GM18861 (cell line): ENCODE data around the gene SH2D4B.

Source experiments
- ATAC-seq: cut with Tn5 transposase; IDR thresholded peaks from one replicate; pipeline ENCODE4 v1.9.1; 2021; ENCODE audit not compliant: unreplicated experiment

SH2D4B gene

GRCh38 chr10:80585812-80586211 is 48.1 kb downstream of the SH2D4B start:
- ATAC-seq = no peak

DNA sequence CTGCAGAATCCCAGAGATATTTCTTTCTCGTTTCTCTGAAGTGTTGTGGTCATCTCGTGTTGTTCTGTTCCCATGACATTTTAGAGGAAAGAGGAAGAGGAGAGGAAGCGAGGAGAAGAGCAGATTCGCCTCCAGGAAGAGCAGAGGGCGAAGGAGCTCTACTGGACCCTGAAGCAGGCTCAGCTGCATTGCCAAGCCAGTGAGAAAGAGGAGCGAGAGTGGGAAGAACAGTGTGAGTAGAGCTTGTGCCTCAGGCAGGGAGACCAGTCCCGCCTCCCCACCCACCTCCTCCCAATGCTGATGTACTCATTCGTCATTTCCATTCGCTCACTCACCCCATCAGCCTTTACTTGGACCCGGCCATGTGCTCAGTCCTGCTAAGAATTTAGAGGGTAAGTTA is 50.8 kb downstream of the SH2D4B start:
- ATAC-seq = no peak

DNA sequence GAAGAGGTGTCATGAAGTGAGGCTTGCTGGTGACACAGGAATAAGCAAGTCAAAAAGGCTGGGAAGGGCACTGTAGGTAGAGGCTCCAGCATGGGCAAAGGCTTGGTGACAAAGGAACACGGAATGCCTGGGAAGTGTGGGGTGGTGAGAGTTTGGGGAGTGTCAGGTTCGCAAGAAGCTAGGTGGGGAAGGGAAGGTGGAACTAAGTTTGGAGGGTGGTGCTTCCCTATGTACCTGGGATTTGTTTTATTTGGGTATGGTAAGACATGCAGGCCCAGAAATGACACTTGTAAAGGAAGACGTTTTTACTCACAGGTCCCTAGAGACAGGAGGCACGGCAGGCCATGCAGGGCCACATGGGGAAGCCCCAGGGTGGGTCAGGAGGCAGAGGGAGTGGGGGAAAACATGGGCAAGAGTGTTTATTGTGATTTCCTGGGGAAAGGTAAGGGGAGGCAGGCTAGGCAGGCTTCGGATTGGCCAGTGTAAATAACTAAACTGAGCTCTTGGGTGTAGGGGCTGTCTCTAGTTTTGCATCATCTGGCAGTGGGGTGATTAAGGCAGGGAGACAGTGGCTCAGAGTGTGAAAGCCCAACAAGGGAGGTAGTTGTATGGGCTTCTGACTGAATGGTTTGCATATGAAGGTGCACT is 52.1 kb downstream of the SH2D4B start:
- peak; percentile 94 for ATAC-seq

DNA sequence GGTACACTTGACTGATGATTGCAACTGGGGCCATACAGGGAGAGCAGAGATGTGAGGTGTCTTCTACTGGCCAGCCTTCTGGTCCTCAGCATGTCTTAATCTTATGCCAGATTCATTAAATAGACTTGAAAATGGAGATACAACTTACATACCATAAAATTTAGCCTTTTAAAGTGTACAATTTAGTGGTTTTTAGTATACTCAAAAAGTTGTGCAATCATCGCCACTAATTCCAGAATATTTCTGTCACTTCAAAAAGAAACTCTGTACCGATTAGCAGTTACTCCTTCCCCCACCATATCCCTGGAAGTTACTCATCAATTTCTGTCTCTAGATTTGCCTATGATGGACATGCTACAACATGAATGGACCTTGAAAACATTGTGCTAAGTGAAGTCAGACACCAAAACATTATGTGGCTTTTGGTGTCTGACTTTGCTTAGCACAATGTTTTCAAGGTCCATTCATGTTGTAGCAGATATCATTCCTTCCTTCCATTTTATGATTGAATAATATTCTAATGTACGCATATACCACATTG is 53.0 kb downstream of the SH2D4B start:
- no peak for ATAC-seq

DNA sequence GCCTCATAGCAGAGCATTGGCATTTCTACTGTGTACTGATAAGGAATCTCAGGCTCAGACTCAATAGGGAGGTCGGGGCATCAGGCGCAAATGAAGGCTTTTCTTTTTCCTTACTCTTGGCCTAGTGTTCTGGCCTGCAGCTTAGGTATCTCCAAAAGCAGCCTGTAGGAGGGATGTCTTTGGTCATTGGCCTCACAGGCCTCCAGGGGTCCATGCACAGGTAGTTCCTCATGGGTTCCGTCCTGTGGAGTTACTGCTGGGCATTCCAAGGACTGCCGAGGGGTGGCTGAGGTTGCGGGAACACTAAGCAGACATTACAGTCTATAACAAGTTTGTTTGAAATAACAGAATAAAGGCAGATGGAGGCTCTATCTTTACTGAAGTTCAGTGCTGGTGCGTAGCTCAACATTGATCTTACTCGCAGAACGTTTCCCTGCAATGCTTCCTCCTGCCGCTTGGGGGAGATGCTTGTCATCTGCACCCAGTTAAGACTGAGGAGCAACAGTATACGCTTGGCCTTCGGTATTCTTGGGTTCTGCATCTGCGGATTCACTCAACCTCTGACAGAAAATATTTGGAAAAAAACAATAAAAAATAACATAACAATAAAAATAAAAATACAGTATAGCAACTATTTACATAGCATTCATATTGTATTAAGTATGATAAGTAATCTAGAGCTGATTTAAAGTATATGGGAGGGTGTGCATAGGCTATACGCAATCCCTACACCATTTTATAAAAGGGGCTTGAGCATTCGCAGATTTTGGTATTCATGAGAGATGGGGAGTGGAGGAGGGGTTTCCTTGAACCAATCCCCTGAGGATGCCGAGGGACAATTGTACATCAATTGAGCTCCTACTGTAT is 58.9 kb downstream of the SH2D4B start:
- no peak for ATAC-seq

DNA sequence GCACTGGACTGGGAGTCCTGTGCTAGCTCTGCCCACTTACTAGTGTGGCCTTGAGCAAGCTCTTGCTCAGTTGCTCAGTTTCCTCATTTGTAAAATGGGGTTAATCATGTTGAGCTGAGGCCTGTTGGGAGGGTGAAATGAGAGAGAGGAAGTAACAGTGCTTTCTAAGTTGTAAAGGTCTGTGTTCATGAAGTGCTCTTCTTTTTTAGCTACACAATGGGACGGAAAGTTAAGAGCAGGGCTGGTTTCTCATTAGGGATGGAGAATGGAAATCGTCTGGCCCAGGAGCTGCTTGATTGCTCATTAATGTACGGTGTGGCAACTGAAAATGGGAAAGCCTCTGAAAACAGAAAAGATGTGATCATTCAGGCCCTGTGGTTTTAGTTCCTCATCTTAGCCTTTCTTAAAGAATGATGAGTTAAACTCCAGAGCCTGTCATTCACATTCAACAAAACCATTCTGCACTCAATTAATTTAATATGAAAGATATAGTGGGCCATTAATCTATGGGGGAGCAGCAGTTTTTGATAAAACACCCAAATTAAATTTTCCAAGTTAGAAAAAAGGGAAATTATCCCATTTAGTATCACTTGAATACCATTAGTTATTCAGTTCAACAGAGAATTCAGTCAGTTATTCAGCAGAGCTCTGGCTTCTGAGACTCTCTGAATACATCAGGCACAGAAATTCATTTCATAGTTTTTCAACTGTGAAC is 60.5 kb downstream of the SH2D4B start:
- peak; percentile 45 for ATAC-seq

GRCh38 chr10:80598951-80599350 is 61.2 kb downstream of the SH2D4B start:
- no peak for ATAC-seq

GRCh38 chr10:80599424-80599847 is 61.7 kb downstream of the SH2D4B start:
- ATAC-seq = peak; percentile 74

- no peak for ATAC-seq
Observed at GRCh38 chr10:80600256-80600655, 62.6 kb downstream of the SH2D4B start.

GRCh38 chr10:80602881-80603280 is 65.2 kb downstream of the SH2D4B start:
- ATAC-seq = no peak

- no peak for ATAC-seq
Observed at GRCh38 chr10:80603516-80603915, 65.8 kb downstream of the SH2D4B start.

GRCh38 chr10:80608706-80609105 is 71.0 kb downstream of the SH2D4B start:
- ATAC-seq = no peak

GRCh38 chr10:80609331-80609730 is 71.6 kb downstream of the SH2D4B start:
- no peak for ATAC-seq

GRCh38 chr10:80611481-80612185 is 73.9 kb downstream of the SH2D4B start:
- no peak for ATAC-seq

- no peak for ATAC-seq
Observed at GRCh38 chr10:80612261-80612660, 74.6 kb downstream of the SH2D4B start.

DNA sequence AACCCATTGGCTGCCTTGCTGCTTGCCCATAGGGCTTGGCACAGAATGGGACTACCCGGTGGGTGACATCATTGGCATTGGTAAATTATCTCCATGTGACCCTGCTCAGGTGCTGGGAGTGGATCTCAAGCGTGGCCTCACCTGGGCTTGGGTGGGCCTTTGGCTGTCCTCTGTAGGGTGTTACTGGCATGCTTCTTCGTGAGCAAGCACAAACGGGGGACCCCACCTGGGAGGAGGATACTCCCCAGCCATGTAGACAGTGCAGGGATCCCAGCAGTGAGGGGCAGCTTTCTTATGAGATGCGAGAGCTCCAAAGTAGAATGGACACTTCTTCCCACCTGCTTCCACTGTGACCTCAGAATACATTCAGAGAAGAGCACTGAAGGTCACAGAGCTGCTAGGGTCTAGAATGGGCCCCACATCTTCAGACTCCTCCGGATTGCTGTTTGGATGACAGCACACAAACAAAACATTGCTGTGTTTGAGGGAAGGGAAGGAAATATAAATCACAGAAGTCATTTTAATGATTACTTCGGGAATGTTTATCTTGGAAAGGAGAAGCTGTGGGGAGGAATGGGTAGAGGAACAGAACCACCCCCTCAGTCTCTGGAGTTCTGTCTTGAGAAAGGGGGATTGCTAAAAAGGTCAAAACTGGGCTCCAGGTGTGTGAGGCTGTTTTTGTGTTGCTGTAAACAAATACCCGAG is 75.9 kb downstream of the SH2D4B start:
- ATAC-seq = no peak

GRCh38 chr10:80614576-80615416 is 77.1 kb downstream of the SH2D4B start:
- ATAC-seq = no peak

DNA sequence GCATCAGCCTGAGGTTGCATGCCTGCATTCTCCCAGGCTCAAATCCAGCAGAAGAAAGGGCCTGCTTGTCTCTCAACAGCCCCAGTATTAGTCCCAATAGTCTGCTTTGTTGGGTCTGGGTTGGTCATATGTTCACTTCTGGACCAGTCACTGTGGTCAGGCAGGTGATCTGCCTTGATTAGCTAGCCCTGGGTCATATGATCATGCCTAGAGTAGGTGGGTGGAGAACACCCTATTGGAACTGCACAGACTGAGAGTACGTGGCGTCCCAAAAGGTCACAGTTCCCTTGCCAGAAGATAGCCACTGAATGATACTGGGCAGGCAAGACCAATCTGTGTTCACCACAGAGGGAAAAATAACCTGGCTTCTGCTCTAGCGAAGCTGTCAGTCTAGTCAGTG is 80.1 kb downstream of the SH2D4B start:
- ATAC-seq = no peak

DNA sequence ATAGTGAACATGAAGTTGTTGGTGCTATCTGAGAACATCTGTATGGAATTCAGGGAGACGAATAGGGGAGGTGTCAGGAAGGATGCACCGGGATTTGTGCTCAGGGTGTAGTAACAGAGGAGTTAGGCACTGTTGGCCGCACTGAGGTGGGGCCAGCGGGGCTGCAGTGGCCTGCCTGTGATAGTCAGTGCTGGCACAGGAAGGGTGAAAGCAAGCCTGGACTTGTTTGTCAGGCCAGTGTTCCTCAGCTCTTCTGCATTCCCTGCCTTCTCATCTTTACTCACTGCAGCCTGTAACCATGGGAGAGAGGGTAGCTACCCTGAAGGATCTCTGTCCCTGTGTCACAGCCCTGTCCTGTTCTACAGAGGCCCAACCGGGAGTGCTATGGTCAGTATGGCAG is 81.3 kb downstream of the SH2D4B start:
- ATAC-seq = no peak
